ENCODE results near the gene CNTNAP2. TPM values are rescaled to one million over a fixed set of nuclear protein-coding genes. Genes with fewer than 3 reads are reported as not detected.

CNTNAP2 gene
- total and polyA plus RNA-seq, 4 donors: not detected

DNA sequence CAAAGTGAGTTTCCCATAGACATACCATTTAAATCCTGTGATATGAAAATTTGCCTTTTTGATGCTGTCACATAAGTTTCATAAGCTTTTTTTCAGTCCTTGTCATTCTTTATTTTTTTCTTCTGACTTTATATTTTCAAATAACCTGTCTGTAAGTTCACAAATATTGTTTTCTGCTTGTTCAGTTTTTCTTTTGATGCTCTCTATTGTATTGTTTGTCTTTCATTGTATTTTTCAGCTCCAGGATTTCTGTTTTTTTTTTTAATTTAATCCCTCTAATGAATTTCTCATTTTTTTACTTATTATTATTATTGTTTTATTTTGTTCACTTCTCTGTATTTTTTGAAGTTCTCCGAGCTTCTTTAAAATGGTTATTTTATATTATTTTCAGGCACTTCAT lies 623.4 kb downstream of the CNTNAP2 start:
- peaks cover 2% of the 10 kb centered on the region for H3K9me3 ChIP-seq (ENCODE audit: control insufficient read depth, low read length)
- no peaks in the 10 kb centered on the region for H3K4me1 ChIP-seq (ENCODE audit: control insufficient read depth in 1 of 2, insufficient read depth in 2 of 2, low read length in 2 of 2)
- H3K27ac ChIP-seq (ENCODE audit: low read depth in 1 of 2, low read length in 2 of 2): no peak overlapping the region
- no peak overlapping the region for H3K4me3 ChIP-seq (ENCODE audit: low read length in 2 of 2)
- no peaks in the 10 kb centered on the region for H3K27me3 ChIP-seq (ENCODE audit: control insufficient read depth in 1 of 2, insufficient read depth in 2 of 2, low read length in 1 of 2)
- ATAC-seq (ENCODE audit: low FRiP score) (no peak), DNase-seq (no peak)
- no peaks in the 10 kb centered on the region for H3K36me3 ChIP-seq (ENCODE audit: control insufficient read depth in 1 of 2, insufficient read depth in 2 of 2, low read length in 1 of 2)
- WGBS, 2 donors: 94 to 96% methylated on average over 1 of the region's 1 CpG
- intact Hi-C loops (cut with DNase I): no loop called here

DNA sequence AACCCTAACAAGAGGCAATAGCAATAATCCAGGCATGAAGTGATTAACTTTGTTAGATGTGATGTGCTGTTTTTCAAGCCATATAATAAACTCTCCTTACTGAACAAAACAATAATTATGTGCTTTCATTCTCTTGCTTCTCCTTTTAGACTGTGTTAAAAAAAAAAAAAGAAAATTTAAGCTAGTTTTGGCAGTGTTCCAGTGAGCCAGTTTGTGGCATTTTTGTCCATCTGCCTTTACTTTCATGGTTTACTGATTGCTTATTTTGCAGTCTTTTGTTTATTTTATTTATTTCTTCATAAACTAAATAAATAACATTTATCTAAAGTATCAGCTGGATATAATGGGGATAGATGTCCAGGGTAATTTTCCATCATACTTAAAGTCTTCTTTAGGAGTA lies 625.3 kb downstream of the CNTNAP2 start:
- DNase-seq (no peak), ATAC-seq (ENCODE audit: low FRiP score) (no peak)
- intact Hi-C loops (cut with DNase I): no loop called here
- Histone ChIP-seq H3K4me1 (ENCODE audit: control insufficient read depth in 1 of 2, insufficient read depth in 2 of 2, low read length in 2 of 2) (no peaks in the 10 kb centered on the region), H3K27me3 (ENCODE audit: control insufficient read depth in 1 of 2, insufficient read depth in 2 of 2, low read length in 1 of 2) (no peaks in the 10 kb centered on the region), H3K9me3 (ENCODE audit: control insufficient read depth, low read length) (peaks cover 2% of the 10 kb centered on the region), H3K27ac (ENCODE audit: low read depth in 1 of 2, low read length in 2 of 2) (no peak overlapping the region), H3K36me3 (ENCODE audit: control insufficient read depth in 1 of 2, insufficient read depth in 2 of 2, low read length in 1 of 2) (no peaks in the 10 kb centered on the region), H3K4me3 (ENCODE audit: low read length in 2 of 2) (no peak overlapping the region)

DNA sequence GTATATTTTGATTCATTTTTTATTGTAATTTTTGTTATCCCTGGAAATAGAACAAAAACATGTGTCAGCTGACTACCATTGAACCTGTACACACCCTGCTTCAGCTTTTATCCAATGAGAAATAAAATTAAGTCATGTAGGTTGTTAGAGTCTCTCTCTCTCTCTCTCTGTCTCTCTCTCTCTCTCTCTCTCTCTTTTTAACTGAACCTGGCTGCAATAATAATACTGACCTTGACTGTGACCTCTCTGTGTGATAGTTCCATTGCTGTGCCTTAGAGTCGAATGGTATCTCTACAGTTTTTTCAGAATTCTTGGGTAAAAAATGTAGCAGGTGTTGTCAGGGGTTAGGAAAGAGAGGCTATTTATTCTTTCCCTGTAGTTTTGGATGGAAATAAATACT lies 637.8 kb downstream of the CNTNAP2 start:
- no peak for ATAC-seq (ENCODE audit: low FRiP score)
- Histone ChIP-seq H3K36me3 (ENCODE audit: control insufficient read depth in 1 of 2, insufficient read depth in 2 of 2, low read length in 1 of 2) (no peaks in the 10 kb centered on the region), H3K27me3 (ENCODE audit: control insufficient read depth in 1 of 2, insufficient read depth in 2 of 2, low read length in 1 of 2) (no peaks in the 10 kb centered on the region), H3K4me1 (ENCODE audit: control insufficient read depth in 1 of 2, insufficient read depth in 2 of 2, low read length in 2 of 2) (no peaks in the 10 kb centered on the region), H3K9me3 (ENCODE audit: control insufficient read depth, low read length) (no peaks in the 10 kb centered on the region), H3K4me3 (ENCODE audit: low read length in 2 of 2) (no peak overlapping the region), H3K27ac (ENCODE audit: low read depth in 1 of 2, low read length in 2 of 2) (no peak overlapping the region)
- 55 to 68% methylated on average over 1 of the region's 1 CpG for WGBS, 2 donors
- DNase-seq: no peak
- intact Hi-C loops (cut with DNase I): no loop called here

DNA sequence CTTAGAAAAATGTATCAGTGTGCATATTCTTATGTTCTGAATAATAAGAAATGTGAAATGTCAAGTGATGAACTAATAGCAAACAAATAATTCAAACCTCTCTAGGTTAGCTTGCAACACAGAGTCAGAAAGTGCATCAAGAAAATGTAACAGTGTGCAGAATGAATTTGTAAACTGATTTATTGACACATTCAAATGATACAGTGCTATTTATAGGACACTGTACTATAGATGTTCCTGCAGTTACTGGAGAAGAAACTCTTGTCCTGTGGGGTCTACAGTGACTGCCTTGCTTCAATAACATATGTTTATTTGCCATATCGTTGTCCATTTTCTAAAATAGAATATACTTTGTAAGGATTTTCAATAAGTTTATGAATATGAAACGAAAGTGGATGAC lies 639.0 kb downstream of the CNTNAP2 start:
- Histone ChIP-seq H3K36me3 (ENCODE audit: control insufficient read depth in 1 of 2, insufficient read depth in 2 of 2, low read length in 1 of 2) (no peaks in the 10 kb centered on the region), H3K9me3 (ENCODE audit: control insufficient read depth, low read length) (no peaks in the 10 kb centered on the region)

DNA sequence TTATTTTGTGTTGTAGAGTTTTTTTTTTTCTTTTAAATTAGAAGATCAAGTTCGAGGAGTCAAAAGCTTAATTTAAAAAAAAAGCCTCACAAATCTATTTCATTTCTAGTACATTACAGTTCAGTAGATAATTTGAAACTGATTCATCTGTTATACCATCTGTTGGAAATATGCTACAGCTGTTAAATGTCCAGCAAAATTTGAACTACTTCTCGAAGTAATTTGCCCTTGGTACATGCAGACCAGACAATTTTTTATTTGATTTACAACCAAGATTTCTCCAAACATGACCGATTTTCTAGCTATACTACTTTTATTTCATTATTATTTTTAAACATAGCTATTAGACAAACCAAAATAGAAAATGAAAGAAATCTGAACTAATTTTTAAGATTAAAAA lies 647.9 kb downstream of the CNTNAP2 start:
- DNase-seq: no peak
- no peak overlapping the region for H3K4me3 ChIP-seq (ENCODE audit: low read length in 2 of 2)
- no peak overlapping the region for H3K27ac ChIP-seq (ENCODE audit: low read depth in 1 of 2, low read length in 2 of 2)
- no peaks in the 10 kb centered on the region for H3K36me3 ChIP-seq (ENCODE audit: control insufficient read depth in 1 of 2, insufficient read depth in 2 of 2, low read length in 1 of 2)
- WGBS, 2 donors: 78 to 82% methylated on average over 3 of the region's 3 CpGs
- no peaks in the 10 kb centered on the region for H3K27me3 ChIP-seq (ENCODE audit: control insufficient read depth in 1 of 2, insufficient read depth in 2 of 2, low read length in 1 of 2)
- H3K4me1 ChIP-seq (ENCODE audit: control insufficient read depth in 1 of 2, insufficient read depth in 2 of 2, low read length in 2 of 2): no peaks in the 10 kb centered on the region
- H3K9me3 ChIP-seq (ENCODE audit: control insufficient read depth, low read length): peaks cover 3% of the 10 kb centered on the region
- intact Hi-C loops (cut with DNase I): no loop called here
- ATAC-seq (ENCODE audit: low FRiP score): no peak

More for the DNA sequence above, 639.0 kb downstream of the CNTNAP2 start:
- Histone ChIP-seq H3K27me3 (ENCODE audit: control insufficient read depth in 1 of 2, insufficient read depth in 2 of 2, low read length in 1 of 2) (no peaks in the 10 kb centered on the region), H3K27ac (ENCODE audit: low read depth in 1 of 2, low read length in 2 of 2) (no peak overlapping the region), H3K4me3 (ENCODE audit: low read length in 2 of 2) (no peak overlapping the region), H3K4me1 (ENCODE audit: control insufficient read depth in 1 of 2, insufficient read depth in 2 of 2, low read length in 2 of 2) (no peaks in the 10 kb centered on the region)
- intact Hi-C loops (cut with DNase I): no loop called here
- WGBS, 2 donors: 81 to 82% methylated on average over 2 of the region's 2 CpGs
- no peak for DNase-seq
- ATAC-seq (ENCODE audit: low FRiP score): no peak

DNA sequence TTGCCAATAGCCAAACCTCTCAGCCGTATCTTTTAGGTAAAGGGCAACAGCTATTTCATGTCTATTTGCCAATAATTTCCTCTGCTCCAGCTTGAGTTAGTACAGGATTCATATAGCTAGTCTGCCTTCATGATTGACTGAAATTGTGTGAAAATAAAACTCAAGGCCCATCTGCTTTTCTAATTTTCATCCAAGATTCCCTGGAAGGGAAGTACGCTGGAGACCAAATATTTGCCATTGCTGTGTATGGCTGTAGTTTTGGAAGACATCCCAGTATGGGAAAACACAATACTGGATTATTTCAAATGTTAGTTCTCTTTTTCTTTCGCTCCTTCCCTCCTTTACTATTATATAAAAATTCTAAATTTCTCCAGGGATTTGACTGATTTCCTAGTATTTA lies 652.4 kb downstream of the CNTNAP2 start:
- ATAC-seq (ENCODE audit: low FRiP score) (no peak), DNase-seq (no peak)
- Histone ChIP-seq H3K9me3 (ENCODE audit: control insufficient read depth, low read length) (peaks cover 3% of the 10 kb centered on the region), H3K27me3 (ENCODE audit: control insufficient read depth in 1 of 2, insufficient read depth in 2 of 2, low read length in 1 of 2) (no peaks in the 10 kb centered on the region), H3K27ac (ENCODE audit: low read depth in 1 of 2, low read length in 2 of 2) (no peak overlapping the region), H3K4me3 (ENCODE audit: low read length in 2 of 2) (no peak overlapping the region), H3K36me3 (ENCODE audit: control insufficient read depth in 1 of 2, insufficient read depth in 2 of 2, low read length in 1 of 2) (no peaks in the 10 kb centered on the region), H3K4me1 (ENCODE audit: control insufficient read depth in 1 of 2, insufficient read depth in 2 of 2, low read length in 2 of 2) (no peaks in the 10 kb centered on the region)
- WGBS, 2 donors: 39 to 40% methylated on average over 3 of the region's 3 CpGs
- intact Hi-C loops (cut with DNase I): no loop called here

GRCh38 chr7:146772601-146773000 lies 656.0 kb downstream of the CNTNAP2 start:
- no peak for DNase-seq
- Histone ChIP-seq H3K4me1 (ENCODE audit: control insufficient read depth in 1 of 2, insufficient read depth in 2 of 2, low read length in 2 of 2) (no peaks in the 10 kb centered on the region), H3K4me3 (ENCODE audit: low read length in 2 of 2) (no peak overlapping the region), H3K27ac (ENCODE audit: low read depth in 1 of 2, low read length in 2 of 2) (no peak overlapping the region), H3K36me3 (ENCODE audit: control insufficient read depth in 1 of 2, insufficient read depth in 2 of 2, low read length in 1 of 2) (no peaks in the 10 kb centered on the region), H3K9me3 (ENCODE audit: control insufficient read depth, low read length) (peaks cover 3% of the 10 kb centered on the region), H3K27me3 (ENCODE audit: control insufficient read depth in 1 of 2, insufficient read depth in 2 of 2, low read length in 1 of 2) (no peaks in the 10 kb centered on the region)
- intact Hi-C loops (cut with DNase I): no loop called here
- 69 to 73% methylated on average over 5 of the region's 5 CpGs for WGBS, 2 donors
- no peak for ATAC-seq (ENCODE audit: low FRiP score)

DNA sequence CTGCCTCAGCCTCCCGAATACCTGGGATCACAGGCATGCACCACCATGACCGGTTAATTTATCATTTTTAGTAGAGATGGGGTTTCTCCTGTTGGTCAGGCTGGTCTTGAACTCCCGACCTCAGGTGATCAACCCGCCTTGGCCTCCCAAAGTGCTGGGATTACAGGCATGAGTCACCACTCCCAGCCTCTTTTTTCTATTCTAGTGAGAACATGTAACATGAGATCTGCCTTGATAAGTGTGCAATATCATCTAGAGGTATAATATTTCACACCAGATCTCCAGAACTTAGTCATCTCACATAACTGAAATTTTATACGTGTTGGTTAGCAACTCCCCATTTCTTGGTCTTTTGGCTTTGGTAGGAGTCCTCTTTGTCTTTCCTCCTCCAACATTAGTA lies 656.9 kb downstream of the CNTNAP2 start:
- H3K27ac ChIP-seq (ENCODE audit: low read depth in 1 of 2, low read length in 2 of 2): no peak overlapping the region
- H3K27me3 ChIP-seq (ENCODE audit: control insufficient read depth in 1 of 2, insufficient read depth in 2 of 2, low read length in 1 of 2): no peaks in the 10 kb centered on the region
- DNase-seq (no peak), ATAC-seq (ENCODE audit: low FRiP score) (no peak)
- H3K4me1 ChIP-seq (ENCODE audit: control insufficient read depth in 1 of 2, insufficient read depth in 2 of 2, low read length in 2 of 2): no peaks in the 10 kb centered on the region
- H3K36me3 ChIP-seq (ENCODE audit: control insufficient read depth in 1 of 2, insufficient read depth in 2 of 2, low read length in 1 of 2): no peaks in the 10 kb centered on the region
- intact Hi-C loops (cut with DNase I): no loop called here
- 90 to 92% methylated on average over 5 of the region's 5 CpGs for WGBS, 2 donors
- no peaks in the 10 kb centered on the region for H3K9me3 ChIP-seq (ENCODE audit: control insufficient read depth, low read length)
- H3K4me3 ChIP-seq (ENCODE audit: low read length in 2 of 2): no peak overlapping the region

DNA sequence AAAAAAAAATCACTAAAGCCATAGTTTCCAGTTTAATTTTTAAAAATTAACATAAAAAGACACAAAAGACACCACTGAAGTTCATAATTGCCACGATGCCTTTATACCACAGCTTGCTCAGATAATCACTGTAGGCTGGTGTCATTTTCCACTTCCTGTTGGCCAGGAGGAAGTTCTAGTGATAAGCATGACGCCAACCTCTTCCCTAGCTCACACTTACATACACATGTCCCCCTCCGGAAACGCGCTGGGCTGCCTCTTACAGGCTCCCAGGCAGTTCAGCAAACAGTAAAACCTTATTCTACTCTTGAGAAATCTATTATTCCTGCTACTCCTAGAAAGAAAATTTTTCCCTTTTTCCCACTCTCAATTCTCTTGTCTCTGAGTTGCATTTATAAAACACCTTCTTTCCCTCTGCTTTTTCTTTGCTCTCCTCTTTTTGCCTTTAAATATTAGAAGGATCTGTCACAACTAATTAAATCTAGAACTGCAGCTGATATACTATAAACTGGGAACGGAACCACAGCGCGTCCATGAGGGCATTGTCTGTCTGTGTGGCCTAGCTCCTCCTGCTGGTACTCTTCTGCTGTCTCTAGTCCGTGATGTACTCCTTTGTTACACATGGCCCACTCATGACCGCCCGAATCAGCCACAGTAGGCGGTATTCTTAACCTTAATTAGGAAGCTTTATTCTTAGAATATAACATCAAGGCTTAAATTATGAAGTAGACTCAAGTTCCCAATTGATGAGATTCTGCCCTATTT lies 664.9 kb downstream of the CNTNAP2 start:
- ATAC-seq (ENCODE audit: low FRiP score) (no peak), DNase-seq (no peak)
- intact Hi-C loops (cut with DNase I): no loop called here
- H3K36me3 ChIP-seq (ENCODE audit: control insufficient read depth in 1 of 2, insufficient read depth in 2 of 2, low read length in 1 of 2): no peaks in the 10 kb centered on the region
- H3K27ac ChIP-seq (ENCODE audit: low read depth in 1 of 2, low read length in 2 of 2): no peak overlapping the region
- H3K4me1 ChIP-seq (ENCODE audit: control insufficient read depth in 1 of 2, insufficient read depth in 2 of 2, low read length in 2 of 2): no peaks in the 10 kb centered on the region
- H3K4me3 ChIP-seq (ENCODE audit: low read length in 2 of 2): no peak overlapping the region
- no peaks in the 10 kb centered on the region for H3K27me3 ChIP-seq (ENCODE audit: control insufficient read depth in 1 of 2, insufficient read depth in 2 of 2, low read length in 1 of 2)
- no peaks in the 10 kb centered on the region for H3K9me3 ChIP-seq (ENCODE audit: control insufficient read depth, low read length)
- 87% methylated on average over 12 of the region's 12 CpGs for WGBS, 2 donors

Measured in aorta (tissue), 5 donors.